HCT116 (cell line): ENCODE data around the gene TACR2.

Experiments used
- EZH2 ChIP-seq: fragments of 200-600 bp; sonication (generic); IDR thresholded peaks from 2 replicates; pipeline ENCODE4 v1.6.1; 2017; ENCODE audit warnings: antibody characterized with exemption, mixed run types
- POLR2A ChIP-seq: IDR thresholded peaks from 2 replicates; pipeline ENCODE4 v1.7.0; 2011; ENCODE audit warnings: borderline replicate concordance; ENCODE audit not compliant: insufficient read depth, insufficient read length; ENCODE audit errors: extremely low read depth
- TF ChIP-seq, protein P1 (sequence below): IDR thresholded peaks from 2 replicates; pipeline ENCODE4 v1.6.1; 2012

DNA sequence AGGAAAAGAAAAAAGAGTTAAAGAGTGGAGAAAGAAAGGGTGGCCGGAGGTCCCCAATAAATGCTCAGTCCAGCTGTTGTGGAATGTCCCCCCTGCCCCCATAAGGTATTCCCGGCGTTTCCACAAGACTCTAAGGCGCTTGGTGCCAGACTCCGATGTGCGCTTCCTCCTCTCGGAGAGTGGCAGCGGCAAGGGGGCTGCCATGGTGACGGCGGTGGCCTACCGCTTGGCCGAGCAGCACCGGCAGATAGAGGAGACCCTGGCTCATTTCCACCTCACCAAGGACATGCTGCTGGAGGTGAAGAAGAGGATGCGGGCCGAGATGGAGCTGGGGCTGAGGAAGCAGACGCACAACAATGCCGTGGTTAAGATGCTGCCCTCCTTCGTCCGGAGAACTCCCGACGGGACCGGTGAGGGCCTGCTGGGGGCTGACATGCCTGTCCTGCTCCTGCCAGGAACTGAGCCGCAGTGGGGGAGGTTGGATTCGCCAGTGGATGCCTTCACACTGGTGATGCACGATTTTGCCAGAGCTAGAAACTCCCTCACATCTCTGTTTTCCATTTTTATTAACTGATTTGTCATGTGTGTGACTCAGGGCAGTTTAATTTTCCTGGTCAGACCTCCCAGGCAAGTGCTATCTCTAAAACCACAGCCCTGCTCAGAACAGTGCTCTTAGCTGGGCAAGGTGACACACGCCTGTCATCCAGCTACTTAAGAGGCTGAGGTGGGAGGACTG is 34.2 kb downstream of the TACR2 start:
- no peak for TF ChIP-seq EZH2
- TF ChIP-seq POLR2A = no peak
- TF ChIP-seq, protein P1, sequence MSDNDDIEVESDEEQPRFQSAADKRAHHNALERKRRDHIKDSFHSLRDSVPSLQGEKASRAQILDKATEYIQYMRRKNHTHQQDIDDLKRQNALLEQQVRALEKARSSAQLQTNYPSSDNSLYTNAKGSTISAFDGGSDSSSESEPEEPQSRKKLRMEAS = no peak
